Muscle of arm (tissue), 12 donors: ENCODE results near the gene ARHGEF28. TPM values are rescaled to one million over a fixed set of nuclear protein-coding genes. Genes with fewer than 3 reads are reported as not detected.
A peak's percentile ranks its signal among the peaks of the same experiment; 100 is the strongest.

Experiments used
- DNase-seq: peaks from one replicate; pipeline ENCODE4 v3.0.0-alpha.2; 2013
- polyA plus RNA-seq, 12 donors: library from polyadenylated mRNA; unstranded; fragments of 120-200 nt; gene quantifications; one replicate each; pipeline ENCODE4 v1.2.1, GENCODE V29; 2013; ENCODE audit not compliant: insufficient read length in 12 of 12

The ARHGEF28 gene
- polyA plus RNA-seq, 12 donors, result 2.0 to 13.4 (median 4.1) TPM; not detected in 1

GRCh38 chr5:73620334-73620687 lies 5.7 kb upstream of the ARHGEF28 start:
- no peak for DNase-seq

DNA sequence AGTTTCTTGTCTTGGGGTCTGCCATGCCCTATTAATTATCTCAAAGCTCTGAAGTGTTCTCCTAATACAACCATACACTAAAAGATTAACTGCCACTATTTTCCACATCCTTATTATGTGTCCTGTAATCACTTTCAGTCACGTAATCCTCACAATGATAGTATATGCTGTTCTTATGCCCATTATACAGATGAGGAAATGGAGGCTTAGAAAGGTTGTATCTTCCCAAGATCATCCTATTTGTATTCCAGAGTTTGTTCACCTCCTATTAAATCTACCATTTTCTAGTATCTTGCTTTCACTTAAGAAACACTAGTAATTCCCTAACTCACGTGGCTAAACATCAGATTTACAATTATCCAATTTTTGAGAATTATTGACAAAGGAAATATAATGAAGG lies 2.9 kb upstream of the ARHGEF28 start:
- no peak for DNase-seq

- no peak for DNase-seq
These were observed 2.0 kb upstream of the ARHGEF28 start for GRCh38 chr5:73623901-73624404.

DNA sequence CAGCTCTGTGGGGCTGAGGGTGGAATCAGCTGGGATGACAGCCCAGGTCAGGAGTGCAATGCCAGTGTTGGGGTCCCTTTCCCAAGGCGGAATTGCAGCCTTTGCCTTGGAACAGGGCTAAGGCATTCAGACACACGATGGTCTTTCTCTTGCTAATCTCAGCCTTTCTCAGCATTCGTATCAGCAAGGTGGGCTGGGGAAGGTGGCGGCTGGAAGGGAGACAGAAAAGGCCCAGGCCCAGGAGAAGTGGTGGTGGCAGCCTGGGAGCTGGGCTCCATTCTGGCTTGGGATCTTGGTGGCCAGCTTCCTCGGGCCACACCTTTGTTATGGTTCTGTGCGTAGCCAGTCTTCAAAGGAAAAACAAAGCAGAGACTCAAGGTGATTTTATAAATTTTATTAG lies 1.1 kb upstream of the ARHGEF28 start:
- DNase-seq, result no peak

DNA sequence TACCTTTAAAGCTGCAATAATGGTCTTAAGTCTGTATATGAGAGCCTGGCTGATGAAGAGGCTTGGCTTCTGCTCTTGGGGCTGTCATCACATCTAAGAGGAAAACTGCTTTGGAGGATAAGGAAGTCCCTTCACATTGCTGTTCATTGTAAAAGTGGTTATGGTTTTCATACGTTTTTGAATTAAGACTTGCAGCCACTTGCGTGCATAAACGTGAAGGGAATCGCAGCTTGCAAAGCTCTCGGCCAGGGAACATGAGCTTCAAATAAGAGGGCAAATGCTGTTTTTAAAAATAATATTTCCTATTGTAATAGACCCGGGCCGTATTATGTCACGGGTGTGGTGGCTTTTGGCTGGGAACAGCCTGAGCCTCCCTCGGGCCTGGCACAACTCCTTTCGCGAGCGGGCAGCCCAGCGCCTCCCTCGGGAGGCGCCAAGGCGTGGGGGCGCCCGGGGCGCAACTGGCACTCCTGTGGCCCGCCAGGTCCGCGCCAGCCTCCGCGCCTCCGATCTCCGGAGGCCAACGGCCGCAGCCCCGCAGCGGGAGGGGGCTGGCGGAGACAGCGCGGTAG lies 538 bp upstream of the ARHGEF28 start:
- DNase-seq, result peak; percentile 1

DNA sequence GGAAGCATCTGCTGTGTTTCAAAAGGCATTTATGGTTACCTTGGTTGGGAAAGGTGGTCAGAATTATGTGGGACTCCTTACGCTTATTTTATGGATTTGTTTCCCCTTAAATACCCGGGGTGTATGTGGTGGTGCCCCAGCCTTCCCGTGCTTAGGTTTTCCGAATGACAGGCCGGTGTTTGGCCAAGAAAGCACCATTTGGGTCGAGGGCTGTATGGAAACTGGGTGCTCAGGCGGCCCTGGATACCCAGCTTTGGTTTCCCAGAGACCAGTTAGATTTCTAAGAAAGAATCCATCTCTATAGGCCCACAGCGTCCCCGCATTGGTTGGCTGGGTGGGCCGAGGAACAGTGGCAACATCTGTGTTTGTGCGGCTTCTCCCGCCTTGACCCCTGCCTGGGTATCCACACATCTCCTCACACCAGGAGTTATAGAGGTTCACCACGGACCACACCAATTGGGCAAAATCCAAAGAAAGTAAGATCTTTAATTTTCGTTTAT lies 868 bp downstream of the ARHGEF28 start:
- no peak for DNase-seq

DNA sequence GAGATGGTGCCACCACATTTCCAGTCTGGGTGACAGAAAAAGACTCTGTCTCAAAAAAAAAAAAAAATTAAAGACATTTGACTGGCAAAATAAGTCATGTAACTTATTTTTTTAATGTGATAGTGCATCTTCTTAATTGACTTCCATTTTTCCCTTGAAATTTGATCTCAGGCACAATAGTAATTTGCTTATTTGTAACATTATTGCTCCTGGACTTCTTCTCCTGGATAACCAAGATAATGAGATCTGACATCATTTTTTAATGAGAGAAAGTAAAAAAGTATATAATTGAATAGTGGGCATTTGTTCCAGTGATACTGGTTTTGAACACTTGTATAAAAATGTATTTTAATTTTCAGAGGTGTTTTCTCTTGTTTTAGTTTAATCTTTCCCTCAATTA lies 3.5 kb downstream of the ARHGEF28 start:
- DNase-seq, result no peak

GRCh38 chr5:73630765-73631164 lies 4.8 kb downstream of the ARHGEF28 start:
- no peak for DNase-seq

GRCh38 chr5:73631500-73631899 lies 5.5 kb downstream of the ARHGEF28 start:
- no peak for DNase-seq

DNA sequence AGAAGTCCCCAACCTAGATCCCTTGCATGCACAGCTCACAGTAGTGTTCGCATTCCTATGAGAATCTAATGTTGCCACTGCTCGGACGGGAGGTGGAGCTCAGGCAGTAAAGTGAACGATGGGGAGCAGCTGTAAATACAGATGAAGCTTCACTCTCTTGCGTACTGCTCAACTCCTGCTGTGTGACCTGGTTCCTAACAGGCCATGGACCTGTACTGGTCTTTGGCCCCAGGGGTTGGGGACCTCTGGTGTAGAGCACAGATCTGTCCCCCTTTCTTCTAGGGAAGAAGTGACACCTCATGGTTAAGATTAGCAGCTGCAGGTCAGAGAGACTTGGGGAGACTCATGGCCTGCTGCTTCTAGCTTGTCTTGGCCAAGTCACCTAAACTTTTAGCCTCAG lies 7.1 kb downstream of the ARHGEF28 start:
- DNase-seq, result no peak

DNA sequence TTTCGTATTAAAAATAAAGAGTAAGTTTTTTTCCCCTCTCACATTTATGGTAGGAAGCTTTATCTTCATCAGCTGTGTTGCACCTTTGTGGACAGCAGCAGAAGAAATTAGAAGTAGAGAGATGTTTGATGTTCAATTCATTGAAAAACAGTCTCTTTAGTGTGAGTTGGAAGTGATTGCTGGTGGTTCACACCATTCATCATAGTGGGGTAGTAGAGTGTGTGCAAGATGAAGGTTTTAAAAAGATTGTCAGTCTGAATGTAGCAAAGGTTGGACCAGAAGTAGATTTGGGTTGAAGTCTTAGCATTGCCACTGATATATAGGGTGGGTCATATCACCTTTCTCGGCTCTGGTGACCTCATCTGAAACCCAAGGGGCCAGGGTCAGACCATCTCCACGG lies 10.4 kb downstream of the ARHGEF28 start:
- DNase-seq, result no peak

GRCh38 chr5:73637565-73637964 lies 11.6 kb downstream of the ARHGEF28 start:
- DNase-seq, result no peak

GRCh38 chr5:73638344-73639095 lies 12.5 kb downstream of the ARHGEF28 start:
- DNase-seq, result no peak

- no peak for DNase-seq
These were observed 14.9 kb downstream of the ARHGEF28 start for GRCh38 chr5:73640861-73641320.

DNA sequence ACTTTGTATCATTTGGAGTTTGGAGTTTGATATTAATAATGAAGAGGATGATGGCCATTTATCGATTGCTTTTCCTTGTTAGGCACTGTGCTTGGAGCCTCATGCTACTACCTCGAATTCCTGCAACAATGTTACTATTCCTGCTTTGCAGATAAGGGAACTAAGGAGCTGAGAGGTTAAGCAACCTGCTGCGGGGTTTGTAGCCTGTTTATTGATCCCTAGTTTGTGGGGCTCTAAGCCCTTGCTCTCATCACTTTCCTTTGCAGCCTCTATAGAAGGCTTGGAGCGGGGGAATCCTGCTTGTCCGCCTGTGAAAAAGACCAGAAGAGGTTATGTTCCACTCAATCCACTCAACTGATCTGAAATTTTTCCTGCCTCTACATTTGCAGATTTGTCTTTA lies 15.8 kb downstream of the ARHGEF28 start:
- DNase-seq, result no peak

GRCh38 chr5:73642344-73642743 lies 16.3 kb downstream of the ARHGEF28 start:
- no peak for DNase-seq

- no peak for DNase-seq
These were observed 18.5 kb downstream of the ARHGEF28 start for GRCh38 chr5:73644385-73644963.

- no peak for DNase-seq
These were observed 21.7 kb downstream of the ARHGEF28 start for GRCh38 chr5:73647721-73648120.

DNA sequence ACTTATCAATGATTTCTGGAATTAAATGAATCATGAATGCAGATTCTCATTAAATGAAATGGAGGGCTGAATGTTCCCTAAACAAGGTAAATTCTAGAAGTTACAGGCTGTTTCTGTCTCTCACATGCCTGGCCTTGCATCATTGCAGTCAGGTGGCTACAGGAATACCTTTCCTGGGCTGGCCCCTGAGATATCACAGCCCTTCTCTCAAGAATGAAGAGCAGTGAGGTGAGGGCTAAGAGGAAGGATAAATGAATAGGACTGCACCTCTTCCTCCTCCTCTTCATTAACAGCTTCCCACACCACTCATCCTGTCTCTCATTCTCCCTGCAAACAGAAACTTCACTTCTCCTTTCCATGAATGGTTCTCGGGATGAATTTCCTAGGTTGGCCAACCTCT lies 22.5 kb downstream of the ARHGEF28 start:
- DNase-seq, result no peak

GRCh38 chr5:73649926-73650325 lies 23.9 kb downstream of the ARHGEF28 start:
- no peak for DNase-seq

DNA sequence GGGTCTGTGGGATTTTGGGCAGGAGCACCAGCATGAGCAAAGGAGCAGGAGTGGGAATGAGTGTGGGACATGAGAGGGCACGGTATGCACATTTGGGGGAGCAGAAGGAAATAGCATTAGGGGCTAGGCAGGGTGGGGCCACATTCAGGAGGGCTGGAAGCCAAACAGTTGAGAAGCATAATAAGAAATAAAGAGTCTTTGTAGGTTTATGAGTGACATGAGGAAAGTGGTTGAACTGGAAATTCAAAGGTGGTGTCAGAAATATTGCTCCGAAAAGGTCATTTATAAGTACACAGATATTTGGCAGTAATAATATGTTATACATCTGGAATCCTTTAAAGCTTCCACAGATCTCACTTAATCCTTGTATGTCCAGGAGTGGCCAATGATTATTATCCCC lies 26.4 kb downstream of the ARHGEF28 start:
- no peak for DNase-seq

- no peak for DNase-seq
These were observed 28.3 kb downstream of the ARHGEF28 start for GRCh38 chr5:73654171-73654811.
